Liver (tissue), 9 donors: ENCODE measurements around the gene TRIM14. TPM values are rescaled to one million over a fixed set of nuclear protein-coding genes. Genes with fewer than 3 reads are reported as not detected.

Experiments
- DNase-seq: peaks from one replicate; pipeline ENCODE4 v3.0.0-alpha.2; 2017; ENCODE audit warnings: low spot score
- H3K27ac ChIP-seq, 2 donors: one replicate each; pipeline ENCODE4 v1.7.0; 2013; ENCODE audit warnings: inconsistent platforms in 2 of 2, low read length in 2 of 2, control low read depth in 1 of 2, low read depth in 1 of 2, mild to moderate bottlenecking in 1 of 2
- H3K27me3 ChIP-seq, 4 donors: one replicate each; pipeline versions ENCODE4 v1.6.1 to v1.7.0; 2013; ENCODE audit warnings: low read length in 3 of 4, inconsistent platforms in 1 of 4, mild to moderate bottlenecking in 1 of 4, moderate library complexity in 1 of 4; ENCODE audit not compliant: control insufficient read depth in 4 of 4, insufficient read depth in 4 of 4
- H3K36me3 ChIP-seq, 4 donors: one replicate each; pipeline versions ENCODE4 v1.6.1 to v1.7.0; 2013; ENCODE audit warnings: low read length in 3 of 4, mild to moderate bottlenecking in 3 of 4, low read depth in 1 of 4, moderate library complexity in 1 of 4; ENCODE audit not compliant: control insufficient read depth in 4 of 4, insufficient read depth in 3 of 4
- H3K4me1 ChIP-seq, 4 donors: one replicate each; pipeline versions ENCODE4 v1.6.1 to v1.7.0; 2013; ENCODE audit warnings: low read length in 3 of 4, mild to moderate bottlenecking in 3 of 4, moderate library complexity in 1 of 4; ENCODE audit not compliant: control insufficient read depth in 4 of 4, insufficient read depth in 4 of 4
- H3K4me3 ChIP-seq, 3 donors: one replicate each; pipeline versions ENCODE4 v1.6.1 to v1.7.0; 2013; ENCODE audit warnings: low read length in 3 of 3, control low read depth in 1 of 3, low read depth in 1 of 3, mild to moderate bottlenecking in 1 of 3
- H3K9ac ChIP-seq, 2 donors: one replicate each; pipeline ENCODE4 v1.7.0; 2013; ENCODE audit warnings: low read length in 2 of 2, mild to moderate bottlenecking in 2 of 2, moderate library complexity in 2 of 2, control low read depth in 1 of 2, low read depth in 1 of 2
- H3K9me3 ChIP-seq, 4 donors: one replicate each; pipeline versions ENCODE4 v1.6.1 to v1.7.0; 2013; ENCODE audit warnings: low read length in 3 of 4; ENCODE audit not compliant: control insufficient read depth in 4 of 4
- FOXA1 ChIP-seq: IDR thresholded peaks from 2 replicates; pipeline ENCODE4 v1.6.1; 2016; ENCODE audit warnings: antibody characterized with exemption
- FOXA2 ChIP-seq: IDR thresholded peaks from 2 replicates; pipeline ENCODE4 v1.6.1; 2016; ENCODE audit warnings: antibody characterized with exemption
- GABPA ChIP-seq, 2 donors: IDR thresholded peaks in 1 of 2; conservative IDR thresholded peaks in 1 of 2; 2 replicates each; pipeline ENCODE4 v1.6.1; 2016; ENCODE audit warnings: antibody characterized with exemption in 2 of 2, mild to moderate bottlenecking in 1 of 2, moderate library complexity in 1 of 2
- HNF4G ChIP-seq: IDR thresholded peaks from 2 replicates; pipeline ENCODE4 v1.6.1; 2016; ENCODE audit warnings: antibody characterized with exemption
- JUND ChIP-seq, 2 donors: IDR thresholded peaks; 2 replicates each; pipeline ENCODE4 v1.6.1; 2016; ENCODE audit warnings: antibody characterized with exemption in 2 of 2
- NR2F2 ChIP-seq: IDR thresholded peaks from 2 replicates; pipeline ENCODE4 v1.6.1; 2016; ENCODE audit warnings: antibody characterized with exemption
- TAF1 ChIP-seq: conservative IDR thresholded peaks from 2 replicates; pipeline ENCODE4 v1.6.1; 2016; ENCODE audit warnings: antibody characterized with exemption, mild to moderate bottlenecking
- YY1 ChIP-seq: IDR thresholded peaks from 2 replicates; pipeline ENCODE4 v1.6.1; 2016; ENCODE audit warnings: antibody characterized with exemption, mild to moderate bottlenecking
- WGBS: extraction: QIAGEN DNeasy Blood & Tissue Kit; methylation state at CpG from one replicate; pipeline ENCODE4 v1.1.7; 2013; 5-methylcytosine and 5-hydroxymethylcytosine counted together
- polyA plus RNA-seq, 2 donors: library from polyadenylated mRNA; stranded (reverse) in 1 of 2; unstranded in 1 of 2; fragments of 200-250 nt in 1 of 2; fragments of >200 nt in 1 of 2; fragmentation: Nextera tagmentation in 1 of 2; extraction: Ambion mirVana in 1 of 2; gene quantifications; one replicate each; pipeline versions ENCODE4 v1.2.1 to v1.2.3, GENCODE V29; 2013 to 2015
- total RNA-seq, 2 donors: library from RNA; depleted of rRNA; stranded (reverse); fragments of >200 nt; gene quantifications; one replicate each; pipeline ENCODE4 v1.2.3, GENCODE V29; 2014
- TF ChIP-seq, protein P1 (sequence below): IDR thresholded peaks from 2 replicates; pipeline ENCODE4 v1.6.1; 2016; ENCODE audit warnings: antibody characterized with exemption
- TF ChIP-seq, protein P2 (sequence below): fragments of 150-350 bp; IDR thresholded peaks from 2 replicates; pipeline ENCODE4 v1.5.1; 2017; ENCODE audit warnings: improper control_type of control experiment, low read depth, low read length; ENCODE audit not compliant: missing input control
- TF ChIP-seq, protein P3 (sequence below): IDR thresholded peaks from 2 replicates; pipeline ENCODE4 v1.6.1; 2016; ENCODE audit warnings: antibody characterized with exemption
- TF ChIP-seq, protein P4 (sequence below): IDR thresholded peaks from 2 replicates; pipeline ENCODE4 v1.6.1; 2016; ENCODE audit warnings: antibody characterized with exemption
- donor health status: healthy.
- donor health status: healthy.
- donor health status: healthy.
- donor health status: healthy.
- donor health status: healthy.

TRIM14 gene
- total and polyA plus RNA-seq, 4 donors, result 15.2 to 22.0 (median 17.8) TPM

DNA sequence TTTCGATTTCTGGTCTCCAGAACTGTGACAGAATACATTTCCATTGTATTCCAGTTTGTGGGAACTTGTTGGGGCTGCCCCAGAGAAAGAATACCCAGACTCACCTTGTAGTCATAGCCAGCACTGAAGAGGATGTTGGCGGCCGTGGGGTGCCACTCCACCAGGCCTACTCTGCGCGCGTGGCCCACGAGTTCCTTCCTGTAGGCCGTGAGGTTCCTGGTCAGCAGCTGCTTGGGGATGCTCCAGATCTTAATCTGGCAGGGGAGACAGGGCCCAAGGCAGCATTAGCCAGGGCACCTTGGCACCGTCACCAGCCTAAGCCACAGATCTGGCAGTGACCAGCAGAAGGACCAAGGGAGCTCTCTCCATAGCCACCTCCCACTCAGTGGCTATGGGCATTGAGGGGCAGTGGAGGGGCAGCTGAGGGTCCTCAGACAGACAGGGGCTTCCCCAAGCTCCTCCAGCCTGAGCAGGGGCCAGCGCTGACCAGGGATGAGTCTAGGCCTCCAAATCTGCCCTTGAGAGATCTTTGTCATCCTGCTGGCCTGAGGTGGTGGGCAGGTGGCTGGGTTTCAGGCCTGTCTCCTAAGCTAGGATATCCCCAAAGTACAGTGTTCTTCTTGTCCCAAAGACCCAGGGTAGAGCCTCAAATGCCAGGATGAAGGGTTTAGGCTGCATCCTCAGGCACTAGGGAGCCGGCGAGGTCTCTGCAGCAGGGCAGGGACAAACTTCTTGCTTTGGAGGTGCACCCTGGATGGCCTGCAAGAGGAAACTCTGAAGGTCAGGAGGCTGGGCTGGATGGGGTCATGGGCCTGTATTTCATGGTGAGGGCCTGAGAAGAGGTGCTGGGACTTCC, 15.9 kb upstream of the TRIM14 start:
- H3K9me3 ChIP-seq, result no peaks in the 10 kb centered on the region
- H3K9ac ChIP-seq, result no peak overlapping the region
- 95% methylated on average over 12 of the region's 12 CpGs for WGBS
- H3K4me3 ChIP-seq, result no peak overlapping the region
- H3K4me1 ChIP-seq, result no peaks in the 10 kb centered on the region
- H3K27ac ChIP-seq, result no peak overlapping the region
- DNase-seq, result no peak
- H3K27me3 ChIP-seq, result no peaks in the 10 kb centered on the region
- peaks cover 0 to 4% (median 1%) of the 10 kb centered on the region in 4 donors for H3K36me3 ChIP-seq
- TF ChIP-seq TAF1 (no peak), FOXA2 (no peak), NR2F2 (no peak), YY1 (no peak)
- TF ChIP-seq, protein P1, sequence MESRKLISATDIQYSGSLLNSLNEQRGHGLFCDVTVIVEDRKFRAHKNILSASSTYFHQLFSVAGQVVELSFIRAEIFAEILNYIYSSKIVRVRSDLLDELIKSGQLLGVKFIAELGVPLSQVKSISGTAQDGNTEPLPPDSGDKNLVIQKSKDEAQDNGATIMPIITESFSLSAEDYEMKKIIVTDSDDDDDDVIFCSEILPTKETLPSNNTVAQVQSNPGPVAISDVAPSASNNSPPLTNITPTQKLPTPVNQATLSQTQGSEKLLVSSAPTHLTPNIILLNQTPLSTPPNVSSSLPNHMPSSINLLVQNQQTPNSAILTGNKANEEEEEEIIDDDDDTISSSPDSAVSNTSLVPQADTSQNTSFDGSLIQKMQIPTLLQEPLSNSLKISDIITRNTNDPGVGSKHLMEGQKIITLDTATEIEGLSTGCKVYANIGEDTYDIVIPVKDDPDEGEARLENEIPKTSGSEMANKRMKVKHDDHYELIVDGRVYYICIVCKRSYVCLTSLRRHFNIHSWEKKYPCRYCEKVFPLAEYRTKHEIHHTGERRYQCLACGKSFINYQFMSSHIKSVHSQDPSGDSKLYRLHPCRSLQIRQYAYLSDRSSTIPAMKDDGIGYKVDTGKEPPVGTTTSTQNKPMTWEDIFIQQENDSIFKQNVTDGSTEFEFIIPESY, result no peak
- TF ChIP-seq, protein P2, sequence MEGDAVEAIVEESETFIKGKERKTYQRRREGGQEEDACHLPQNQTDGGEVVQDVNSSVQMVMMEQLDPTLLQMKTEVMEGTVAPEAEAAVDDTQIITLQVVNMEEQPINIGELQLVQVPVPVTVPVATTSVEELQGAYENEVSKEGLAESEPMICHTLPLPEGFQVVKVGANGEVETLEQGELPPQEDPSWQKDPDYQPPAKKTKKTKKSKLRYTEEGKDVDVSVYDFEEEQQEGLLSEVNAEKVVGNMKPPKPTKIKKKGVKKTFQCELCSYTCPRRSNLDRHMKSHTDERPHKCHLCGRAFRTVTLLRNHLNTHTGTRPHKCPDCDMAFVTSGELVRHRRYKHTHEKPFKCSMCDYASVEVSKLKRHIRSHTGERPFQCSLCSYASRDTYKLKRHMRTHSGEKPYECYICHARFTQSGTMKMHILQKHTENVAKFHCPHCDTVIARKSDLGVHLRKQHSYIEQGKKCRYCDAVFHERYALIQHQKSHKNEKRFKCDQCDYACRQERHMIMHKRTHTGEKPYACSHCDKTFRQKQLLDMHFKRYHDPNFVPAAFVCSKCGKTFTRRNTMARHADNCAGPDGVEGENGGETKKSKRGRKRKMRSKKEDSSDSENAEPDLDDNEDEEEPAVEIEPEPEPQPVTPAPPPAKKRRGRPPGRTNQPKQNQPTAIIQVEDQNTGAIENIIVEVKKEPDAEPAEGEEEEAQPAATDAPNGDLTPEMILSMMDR, result no peak
- TF ChIP-seq, protein P3, sequence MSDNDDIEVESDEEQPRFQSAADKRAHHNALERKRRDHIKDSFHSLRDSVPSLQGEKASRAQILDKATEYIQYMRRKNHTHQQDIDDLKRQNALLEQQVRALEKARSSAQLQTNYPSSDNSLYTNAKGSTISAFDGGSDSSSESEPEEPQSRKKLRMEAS, result no peak

DNA sequence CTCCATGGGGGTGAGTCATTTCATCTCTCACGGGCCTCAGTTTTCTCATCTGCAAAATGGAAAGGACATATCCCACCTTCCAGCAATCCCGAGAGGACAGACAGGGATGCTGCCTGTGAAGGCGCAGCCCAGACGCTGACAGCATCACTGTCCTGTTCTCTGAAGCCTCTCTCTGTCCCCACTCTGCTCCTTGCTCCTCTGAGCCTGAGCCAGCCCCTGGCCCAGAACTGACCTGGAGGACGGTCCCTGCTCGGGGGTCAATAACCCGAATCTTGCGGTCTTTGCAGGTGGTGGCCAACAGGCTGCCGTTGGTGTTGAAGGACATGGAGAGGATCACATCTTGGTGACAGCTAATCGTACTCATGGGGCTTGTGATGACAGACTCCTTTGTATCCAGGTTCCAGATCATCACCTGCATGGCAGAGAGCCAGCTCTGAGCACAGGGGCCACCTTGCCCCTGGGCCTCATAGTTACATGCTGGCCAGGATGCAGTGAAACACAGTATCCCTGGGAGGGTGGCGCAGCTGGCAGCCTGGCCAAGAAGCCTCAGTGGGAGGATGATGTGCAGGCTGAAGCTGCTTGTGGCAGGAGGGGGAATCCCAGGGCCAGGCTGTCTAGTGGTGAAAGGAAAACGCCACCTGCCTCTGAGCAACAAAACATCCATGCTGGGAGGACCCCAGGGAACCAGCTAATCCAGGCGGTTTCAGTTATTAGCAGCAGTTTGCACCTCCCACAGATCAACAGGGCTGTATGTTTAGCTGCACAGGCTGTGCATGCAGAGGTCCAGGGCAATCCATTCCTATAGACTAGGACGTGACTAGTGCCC, 14.0 kb upstream of the TRIM14 start:
- Histone ChIP-seq H3K27me3 (no peaks in the 10 kb centered on the region), H3K4me3 (no peak overlapping the region), H3K4me1 (no peaks in the 10 kb centered on the region), H3K9ac (no peak overlapping the region), H3K9me3 (no peaks in the 10 kb centered on the region), H3K27ac (no peak overlapping the region), H3K36me3 (peaks cover 0 to 4% (median 1%) of the 10 kb centered on the region in 4 donors)
- WGBS, result 83% methylated on average over 14 of the region's 14 CpGs
- DNase-seq, result no peak
- TF ChIP-seq FOXA1 (no peak), TAF1 (no peak), GABPA (IDR thresholded peaks at IDR 0.05 in 1 of 2, conservative IDR thresholded peaks at IDR 0.05 in 1 of 2) (no peak), FOXA2 (no peak), HNF4G (no peak), JUND (IDR thresholded peaks at IDR 0.05) (no peak)
- TF ChIP-seq, protein P3, result no peak
- TF ChIP-seq, protein P4, sequence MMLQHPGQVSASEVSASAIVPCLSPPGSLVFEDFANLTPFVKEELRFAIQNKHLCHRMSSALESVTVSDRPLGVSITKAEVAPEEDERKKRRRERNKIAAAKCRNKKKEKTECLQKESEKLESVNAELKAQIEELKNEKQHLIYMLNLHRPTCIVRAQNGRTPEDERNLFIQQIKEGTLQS, result no peak
- TF ChIP-seq, protein P2, result no peak
